ENCODE results near the gene RYK. TPM values are rescaled to one million over a fixed set of nuclear protein-coding genes. Genes with fewer than 3 reads are reported as not detected.

The RYK gene
- total and polyA plus RNA-seq, 4 donors: 7.5 to 36.1 (median 15.3) TPM

DNA sequence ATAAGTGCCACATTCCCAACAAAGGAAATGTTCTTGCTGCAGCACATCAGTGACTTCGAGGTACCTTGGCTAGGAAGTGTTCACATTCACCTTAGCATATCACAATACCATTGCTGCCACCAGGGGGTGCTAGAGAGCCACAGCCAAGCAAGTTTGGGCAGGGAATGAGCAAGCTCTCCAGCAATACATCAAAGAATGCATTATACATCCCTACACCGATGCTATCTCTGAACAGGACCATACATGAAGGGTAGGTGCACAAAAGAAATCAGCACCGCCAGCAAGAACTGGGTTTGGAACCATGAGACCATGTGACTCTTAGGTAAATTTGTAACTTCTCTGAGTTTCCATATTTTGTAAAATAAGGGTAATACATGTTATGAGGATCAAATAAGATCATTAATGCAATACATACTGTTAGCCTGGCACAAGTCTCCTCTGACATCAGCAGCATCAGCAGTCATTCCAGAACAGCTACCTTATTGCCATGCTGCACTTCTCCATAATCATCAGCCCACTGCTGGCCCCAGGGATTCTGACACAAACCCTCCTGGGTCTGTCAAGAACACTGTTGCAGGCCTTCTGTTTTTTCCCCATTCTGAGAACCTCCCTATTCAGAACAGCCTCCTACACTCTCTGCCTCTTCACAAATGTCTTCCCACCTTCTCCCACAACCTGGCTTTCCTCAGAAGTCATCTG is 37.5 kb downstream of the RYK start:
- TF ChIP-seq GABPA (IDR thresholded peaks at IDR 0.05 in 1 of 2, conservative IDR thresholded peaks at IDR 0.05 in 1 of 2) (no peak), RAD21 (IDR thresholded peaks at IDR 0.05) (peak; percentile 91 to 97), HNF4A (conservative IDR thresholded peaks at IDR 0.05) (no peak)
- TF ChIP-seq, protein P1, sequence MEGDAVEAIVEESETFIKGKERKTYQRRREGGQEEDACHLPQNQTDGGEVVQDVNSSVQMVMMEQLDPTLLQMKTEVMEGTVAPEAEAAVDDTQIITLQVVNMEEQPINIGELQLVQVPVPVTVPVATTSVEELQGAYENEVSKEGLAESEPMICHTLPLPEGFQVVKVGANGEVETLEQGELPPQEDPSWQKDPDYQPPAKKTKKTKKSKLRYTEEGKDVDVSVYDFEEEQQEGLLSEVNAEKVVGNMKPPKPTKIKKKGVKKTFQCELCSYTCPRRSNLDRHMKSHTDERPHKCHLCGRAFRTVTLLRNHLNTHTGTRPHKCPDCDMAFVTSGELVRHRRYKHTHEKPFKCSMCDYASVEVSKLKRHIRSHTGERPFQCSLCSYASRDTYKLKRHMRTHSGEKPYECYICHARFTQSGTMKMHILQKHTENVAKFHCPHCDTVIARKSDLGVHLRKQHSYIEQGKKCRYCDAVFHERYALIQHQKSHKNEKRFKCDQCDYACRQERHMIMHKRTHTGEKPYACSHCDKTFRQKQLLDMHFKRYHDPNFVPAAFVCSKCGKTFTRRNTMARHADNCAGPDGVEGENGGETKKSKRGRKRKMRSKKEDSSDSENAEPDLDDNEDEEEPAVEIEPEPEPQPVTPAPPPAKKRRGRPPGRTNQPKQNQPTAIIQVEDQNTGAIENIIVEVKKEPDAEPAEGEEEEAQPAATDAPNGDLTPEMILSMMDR (IDR thresholded peaks at IDR 0.05; ENCODE audit: low read depth, low read length, missing input control): peak; percentile 91
- Histone ChIP-seq H3K4me3 (ENCODE audit: low read depth in 1 of 3, low read length in 3 of 3) (no peak overlapping the region), H3K9me3 (ENCODE audit: control insufficient read depth in 4 of 4, low read length in 3 of 4) (no peaks in the 10 kb centered on the region), H3K4me1 (ENCODE audit: control insufficient read depth in 4 of 4, insufficient read depth in 4 of 4, low read length in 3 of 4) (no peaks in the 10 kb centered on the region), H3K9ac (ENCODE audit: low read depth in 1 of 2, low read length in 2 of 2) (no peak overlapping the region), H3K27me3 (ENCODE audit: control insufficient read depth in 4 of 4, insufficient read depth in 4 of 4, low read length in 3 of 4) (no peaks in the 10 kb centered on the region), H3K27ac (ENCODE audit: low read depth in 1 of 2, low read length in 2 of 2) (no peak overlapping the region), H3K36me3 (ENCODE audit: control insufficient read depth in 4 of 4, insufficient read depth in 3 of 4, low read depth in 1 of 4, low read length in 3 of 4) (peaks cover 0 to 10% (median 8%) of the 10 kb centered on the region in 4 donors)
- WGBS: 22% methylated on average over 3 of the region's 3 CpGs
- DNase-seq (ENCODE audit: low spot score): peak; percentile 91

DNA sequence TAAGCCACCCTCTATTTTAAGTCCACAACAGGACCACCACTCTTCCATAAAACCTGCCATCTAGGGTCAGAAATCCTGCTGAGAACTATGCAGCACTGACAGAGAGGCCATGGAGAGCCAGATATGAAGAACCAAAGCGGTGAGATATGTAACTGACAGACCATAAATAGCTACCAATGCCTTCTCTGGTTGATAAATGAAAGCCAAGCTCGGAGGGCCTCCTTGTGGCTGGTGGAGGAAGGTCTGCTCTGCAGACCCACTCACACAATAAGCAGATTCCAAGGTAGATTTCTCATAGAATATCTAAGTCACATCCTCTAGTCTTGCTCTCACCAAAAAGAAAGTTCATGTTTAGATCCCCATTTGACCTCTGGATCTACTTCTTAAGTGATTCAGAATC is 38.9 kb downstream of the RYK start:
- H3K9me3 ChIP-seq (ENCODE audit: control insufficient read depth in 4 of 4, low read length in 3 of 4): no peaks in the 10 kb centered on the region
- no peak for TF ChIP-seq HNF4A (conservative IDR thresholded peaks at IDR 0.05)
- TF ChIP-seq JUND (IDR thresholded peaks at IDR 0.05): no peak
- TF ChIP-seq NR2F2 (IDR thresholded peaks at IDR 0.05): peak; percentile 11
- TF ChIP-seq, protein P2, sequence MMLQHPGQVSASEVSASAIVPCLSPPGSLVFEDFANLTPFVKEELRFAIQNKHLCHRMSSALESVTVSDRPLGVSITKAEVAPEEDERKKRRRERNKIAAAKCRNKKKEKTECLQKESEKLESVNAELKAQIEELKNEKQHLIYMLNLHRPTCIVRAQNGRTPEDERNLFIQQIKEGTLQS (IDR thresholded peaks at IDR 0.05): no peak
- TF ChIP-seq GABPA (IDR thresholded peaks at IDR 0.05 in 1 of 2, conservative IDR thresholded peaks at IDR 0.05 in 1 of 2): no peak
- no peak for TF ChIP-seq FOXA2 (IDR thresholded peaks at IDR 0.05)
- TF ChIP-seq RAD21 (IDR thresholded peaks at IDR 0.05): peak; percentile 67 to 75
- TF ChIP-seq, protein P1 (IDR thresholded peaks at IDR 0.05; ENCODE audit: low read depth, low read length, missing input control): peak; percentile 43
- no peak for TF ChIP-seq FOXA1 (IDR thresholded peaks at IDR 0.05)
- 61% methylated on average over 2 of the region's 2 CpGs for WGBS
- H3K27ac ChIP-seq (ENCODE audit: low read depth in 1 of 2, low read length in 2 of 2): no peak overlapping the region
- H3K27me3 ChIP-seq (ENCODE audit: control insufficient read depth in 4 of 4, insufficient read depth in 4 of 4, low read length in 3 of 4): no peaks in the 10 kb centered on the region
- no peaks in the 10 kb centered on the region for H3K4me1 ChIP-seq (ENCODE audit: control insufficient read depth in 4 of 4, insufficient read depth in 4 of 4, low read length in 3 of 4)
- H3K36me3 ChIP-seq (ENCODE audit: control insufficient read depth in 4 of 4, insufficient read depth in 3 of 4, low read depth in 1 of 4, low read length in 3 of 4): peaks cover 0 to 16% (median 8%) of the 10 kb centered on the region in 4 donors
- H3K4me3 ChIP-seq (ENCODE audit: low read depth in 1 of 3, low read length in 3 of 3): no peak overlapping the region
- no peak for DNase-seq (ENCODE audit: low spot score)
- H3K9ac ChIP-seq (ENCODE audit: low read depth in 1 of 2, low read length in 2 of 2): no peak overlapping the region

DNA sequence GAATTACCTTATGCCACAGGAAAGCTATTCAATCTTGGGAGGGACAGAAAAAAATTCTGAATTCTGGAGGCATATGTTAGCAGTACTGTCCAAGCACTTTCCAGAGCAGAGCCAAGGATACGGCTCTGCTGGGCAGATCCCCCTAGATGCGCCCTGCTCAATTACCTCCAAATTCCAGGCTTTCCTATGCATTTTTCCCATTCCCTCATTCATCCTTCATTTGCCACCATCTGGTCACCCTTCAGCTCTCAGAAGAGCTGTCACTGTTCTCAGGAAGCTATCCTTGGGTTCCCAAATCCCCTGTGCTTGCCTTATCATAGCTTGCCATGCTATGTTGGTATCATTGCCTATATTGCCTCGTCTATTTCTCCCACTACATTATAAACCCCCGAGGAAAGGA is 45.2 kb downstream of the RYK start:
- Histone ChIP-seq H3K27me3 (ENCODE audit: control insufficient read depth in 4 of 4, insufficient read depth in 4 of 4, low read length in 3 of 4) (no peaks in the 10 kb centered on the region), H3K9ac (ENCODE audit: low read depth in 1 of 2, low read length in 2 of 2) (no peak overlapping the region), H3K9me3 (ENCODE audit: control insufficient read depth in 4 of 4, low read length in 3 of 4) (no peaks in the 10 kb centered on the region), H3K36me3 (ENCODE audit: control insufficient read depth in 4 of 4, insufficient read depth in 3 of 4, low read depth in 1 of 4, low read length in 3 of 4) (peaks cover 0 to 18% (median 8%) of the 10 kb centered on the region in 4 donors), H3K27ac (ENCODE audit: low read depth in 1 of 2, low read length in 2 of 2) (no peak overlapping the region), H3K4me3 (ENCODE audit: low read depth in 1 of 3, low read length in 3 of 3) (no peak overlapping the region), H3K4me1 (ENCODE audit: control insufficient read depth in 4 of 4, insufficient read depth in 4 of 4, low read length in 3 of 4) (no peaks in the 10 kb centered on the region)
- no peak for DNase-seq (ENCODE audit: low spot score)
- TF ChIP-seq JUND (IDR thresholded peaks at IDR 0.05) (no peak), FOXA1 (IDR thresholded peaks at IDR 0.05) (no peak), YY1 (IDR thresholded peaks at IDR 0.05) (no peak), HNF4A (conservative IDR thresholded peaks at IDR 0.05) (no peak), GABPA (IDR thresholded peaks at IDR 0.05 in 1 of 2, conservative IDR thresholded peaks at IDR 0.05 in 1 of 2) (no peak), FOXA2 (IDR thresholded peaks at IDR 0.05) (no peak), NR2F2 (IDR thresholded peaks at IDR 0.05) (no peak), TAF1 (conservative IDR thresholded peaks at IDR 0.05) (no peak), SP1 (IDR thresholded peaks at IDR 0.05) (no peak), EGR1 (IDR thresholded peaks at IDR 0.05; ENCODE audit: low read depth in 2 of 2) (no peak), RXRA (IDR thresholded peaks at IDR 0.05) (no peak)
- WGBS: 95% methylated on average over 4 of the region's 4 CpGs
